Prostate gland (tissue), 2 donors: ENCODE data around the gene STEAP1. TPM values are rescaled to one million over a fixed set of nuclear protein-coding genes. Genes with fewer than 3 reads are reported as not detected.

Experiments used
- DNase-seq: peaks from one replicate; pipeline ENCODE4 v3.0.0-alpha.2; 2019; ENCODE audit warnings: low spot score
- H3K27ac ChIP-seq, 2 donors: fragments of 200-600 bp; sonication (generic); 2 replicates each; pipeline ENCODE4 v1.5.1; 2017 to 2019
- H3K27me3 ChIP-seq: fragments of 200-600 bp; sonication (generic); replicated peaks from 2 replicates; pipeline ENCODE4 v1.5.1; 2019; ENCODE audit not compliant: insufficient read depth
- H3K36me3 ChIP-seq, 2 donors: fragments of 200-600 bp; sonication (generic); 1 replicate in 1 of 2; 2 replicates in 1 of 2; pipeline versions ENCODE4 v1.5.1 to v1.8.1; 2017 to 2019
- H3K4me1 ChIP-seq: fragments of 200-600 bp; sonication (generic); replicated peaks from 2 replicates; pipeline ENCODE4 v1.5.1; 2019
- H3K4me3 ChIP-seq, 2 donors: fragments of 200-600 bp; sonication (generic); 2 replicates each; pipeline ENCODE4 v1.5.1; 2017 to 2019
- H3K9me3 ChIP-seq: fragments of 200-600 bp; sonication (generic); 2 replicates; pipeline ENCODE4 v1.5.1; 2017
- CTCF ChIP-seq, 4 experiments: fragments of 200-600 bp in 2 of 4; fragments of 450-650 bp in 2 of 4; sonication (generic) in 2 of 4; IDR thresholded peaks; 1 replicate in 3 of 4; 2 replicates in 1 of 4; pipeline ENCODE4 v1.5.1; 2016 to 2019; ENCODE audit warnings: antibody characterized with exemption in 4 of 4, mild to moderate bottlenecking in 2 of 4, moderate library complexity in 2 of 4
- POLR2A ChIP-seq: fragments of 450-650 bp; IDR thresholded peaks from one replicate; pipeline ENCODE4 v1.6.1; 2016; ENCODE audit warnings: antibody characterized with exemption, mild to moderate bottlenecking
- POLR2AphosphoS5 ChIP-seq: sonication (generic); formaldehyde crosslinking; IDR thresholded peaks from one replicate; pipeline ENCODE4 v1.6.1; 2017; ENCODE audit warnings: antibody characterized with exemption
- WGBS: methylation state at CpG from one replicate; pipeline ENCODE4 v1.1.5; 2018; 5-methylcytosine and 5-hydroxymethylcytosine counted together
- intact Hi-C: fragments of 100-400 bp; cut with DNase I; formaldehyde crosslinking; loops from one replicate; pipeline ENCODE4 v1.14.2; 2022
- total RNA-seq, 2 donors: library from RNA; depleted of rRNA; stranded (reverse); fragments of >200 nt; gene quantifications; one replicate each; pipeline ENCODE4 v1.1.0, GENCODE V29; 2016

Gene STEAP1
- total RNA-seq, 2 donors from 2014 or later, result 67.3 to 230 TPM

- Histone ChIP-seq H3K27ac (peak overlapping the region in 1 of 2 donors; percentile 10), H3K4me1 (no peaks in the 10 kb centered on the region), H3K9me3 (no peaks in the 10 kb centered on the region), H3K4me3 (no peak overlapping the region), H3K36me3 (no peaks in the 10 kb centered on the region), H3K27me3 (no peaks in the 10 kb centered on the region)
- TF ChIP-seq POLR2AphosphoS5 (no peak), POLR2A (no peak), CTCF (IDR thresholded peaks at IDR 0.05) (no peak)
- intact Hi-C loops, result no loop called here
- WGBS, result 87% methylated on average over 5 of the region's 5 CpGs
- no peak for DNase-seq
Observed at GRCh38 chr7:90163534-90163933, 9.3 kb downstream of the STEAP1 start.

DNA sequence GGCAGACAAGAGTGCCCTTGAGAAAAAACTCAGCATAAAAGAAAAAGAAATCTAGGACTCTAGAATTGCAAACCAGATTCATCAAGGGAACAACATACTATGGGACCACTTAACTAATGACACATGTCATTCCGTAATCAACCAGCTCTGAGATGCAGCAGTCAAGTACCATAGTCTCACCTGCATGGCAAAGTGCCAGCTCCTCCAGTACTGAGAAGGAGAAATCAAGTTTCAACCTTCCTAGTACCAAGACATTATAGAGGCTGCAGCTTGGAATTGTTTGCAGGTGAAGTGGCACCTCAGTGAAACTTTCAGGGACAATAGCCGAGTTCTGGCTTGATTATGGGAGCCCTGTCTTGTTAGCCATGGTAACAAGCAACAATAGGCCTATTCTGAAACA is 11.5 kb downstream of the STEAP1 start:
- Histone ChIP-seq H3K27ac (peak overlapping the region in 1 of 2 donors; percentile 36), H3K4me3 (no peak overlapping the region), H3K36me3 (no peaks in the 10 kb centered on the region), H3K4me1 (no peaks in the 10 kb centered on the region), H3K27me3 (no peaks in the 10 kb centered on the region), H3K9me3 (no peaks in the 10 kb centered on the region)
- TF ChIP-seq CTCF (IDR thresholded peaks at IDR 0.05) (no peak), POLR2AphosphoS5 (no peak), POLR2A (no peak)
- no peak for DNase-seq
- intact Hi-C loops, result no loop called here
- WGBS, result 70% methylated on average over 2 of the region's 2 CpGs

DNA sequence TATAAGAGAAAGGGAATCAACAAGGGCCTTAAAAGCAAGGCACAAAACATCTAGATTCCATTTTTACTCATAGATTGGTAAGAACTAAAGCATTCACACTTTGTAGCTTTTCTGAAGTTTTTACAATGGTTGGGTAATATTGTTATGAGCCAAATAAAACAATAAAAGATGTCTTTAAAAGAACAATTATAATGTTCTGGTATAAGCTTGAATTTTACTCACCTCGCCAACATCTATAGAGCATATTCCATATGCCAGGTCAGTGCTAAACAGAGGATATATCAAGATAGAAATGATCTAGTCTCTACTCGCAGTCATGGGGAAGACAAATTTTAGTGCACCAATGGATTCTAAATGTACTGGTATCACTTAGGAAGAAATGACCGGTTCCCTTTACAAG is 11.9 kb downstream of the STEAP1 start:
- Histone ChIP-seq H3K4me1 (no peaks in the 10 kb centered on the region), H3K4me3 (no peak overlapping the region), H3K27me3 (no peaks in the 10 kb centered on the region), H3K27ac (peak overlapping the region; percentile 36 to 38), H3K9me3 (no peaks in the 10 kb centered on the region), H3K36me3 (no peaks in the 10 kb centered on the region)
- 48% methylated on average over 3 of the region's 3 CpGs for WGBS
- intact Hi-C loops, result no loop called here
- no peak for DNase-seq
- TF ChIP-seq POLR2A (no peak), CTCF (IDR thresholded peaks at IDR 0.05) (no peak), POLR2AphosphoS5 (no peak)

DNA sequence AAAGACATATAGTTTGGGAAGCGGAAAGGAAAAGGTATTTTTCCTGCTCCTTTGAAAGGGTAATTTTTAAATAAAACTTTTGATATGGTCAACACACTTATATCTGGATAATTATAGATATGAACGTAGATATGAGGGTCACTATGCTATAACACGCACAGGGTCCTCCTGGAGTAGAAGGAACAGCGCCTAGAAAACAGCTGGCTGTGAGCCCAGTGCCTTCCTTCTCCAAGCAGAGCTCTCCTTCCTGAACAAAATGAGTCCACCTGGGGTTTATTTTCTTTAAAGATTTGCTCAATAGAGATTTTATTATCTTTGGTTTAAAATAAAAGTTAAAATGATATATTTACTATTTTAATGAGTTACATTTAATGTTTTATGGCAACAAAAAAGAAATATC is 13.1 kb downstream of the STEAP1 start:
- Histone ChIP-seq H3K4me3 (no peak overlapping the region), H3K9me3 (no peaks in the 10 kb centered on the region), H3K4me1 (no peaks in the 10 kb centered on the region), H3K27ac (peak overlapping the region in 1 of 2 donors; percentile 40), H3K27me3 (no peaks in the 10 kb centered on the region), H3K36me3 (no peaks in the 10 kb centered on the region)
- no peak for DNase-seq
- 64% methylated on average over 4 of the region's 4 CpGs for WGBS
- TF ChIP-seq POLR2A, result no peak
- no peak for TF ChIP-seq POLR2AphosphoS5
- TF ChIP-seq CTCF (IDR thresholded peaks at IDR 0.05), result no peak
- intact Hi-C loops, result no loop called here

DNA sequence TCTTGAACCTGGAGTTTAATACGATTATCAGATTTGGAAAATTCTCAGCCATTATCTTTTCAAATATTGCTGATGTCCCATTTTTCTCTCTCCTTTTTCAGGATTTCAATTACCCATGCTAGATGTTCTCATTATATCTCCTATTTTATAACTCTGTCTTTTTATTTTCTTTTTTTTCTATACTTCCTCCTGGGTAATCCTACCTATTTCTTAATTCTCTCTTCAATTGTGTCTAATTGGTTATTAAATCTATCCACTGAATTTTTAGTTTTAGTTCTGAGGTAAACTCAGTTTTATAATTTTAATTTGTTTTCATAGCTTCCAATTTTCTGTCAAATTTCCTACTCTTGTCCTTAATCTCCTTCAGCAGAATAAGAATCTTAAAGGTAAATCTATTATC is 15.6 kb downstream of the STEAP1 start:
- Histone ChIP-seq H3K9me3 (no peaks in the 10 kb centered on the region), H3K27me3 (no peaks in the 10 kb centered on the region), H3K4me3 (no peak overlapping the region), H3K36me3 (no peaks in the 10 kb centered on the region), H3K4me1 (no peaks in the 10 kb centered on the region), H3K27ac (no peak overlapping the region)
- intact Hi-C loops, result no loop called here
- 100% methylated on average over 1 of the region's 1 CpG for WGBS
- TF ChIP-seq CTCF (IDR thresholded peaks at IDR 0.05) (no peak), POLR2AphosphoS5 (no peak), POLR2A (no peak)
- DNase-seq, result no peak
